ENCODE results near the gene PACSIN1.

Gene PACSIN1

GRCh38 chr6:34562861-34563512 is 97.1 kb downstream of the PACSIN1 start:
- no peak for DNase-seq
- H3K4me3 ChIP-seq (ENCODE audit: low read depth, low read length) = no peak overlapping the region
- no peaks in the 10 kb centered on the region for H3K9me3 ChIP-seq
- TF ChIP-seq CTCF (IDR thresholded peaks at IDR 0.05; ENCODE audit: low read depth, low read length) = no peak
- no peaks in the 10 kb centered on the region for H3K4me1 ChIP-seq
- no peaks in the 10 kb centered on the region for H3K27me3 ChIP-seq
- H3K36me3 ChIP-seq = no peaks in the 10 kb centered on the region

- Histone ChIP-seq H3K9me3 (no peaks in the 10 kb centered on the region), H3K4me1 (no peaks in the 10 kb centered on the region)
Measured at GRCh38 chr6:34563513-34563870, 97.6 kb downstream of the PACSIN1 start.

GRCh38 chr6:34564181-34564580 is 98.3 kb downstream of the PACSIN1 start:
- TF ChIP-seq CTCF (IDR thresholded peaks at IDR 0.05; ENCODE audit: low read depth, low read length) = no peak
- Histone ChIP-seq H3K9me3 (no peaks in the 10 kb centered on the region), H3K27me3 (no peaks in the 10 kb centered on the region), H3K4me3 (ENCODE audit: low read depth, low read length) (no peak overlapping the region), H3K36me3 (no peaks in the 10 kb centered on the region), H3K4me1 (no peaks in the 10 kb centered on the region)
- no peak for DNase-seq

More at GRCh38 chr6:34563513-34563870, 97.6 kb downstream of the PACSIN1 start:
- no peak for DNase-seq
- Histone ChIP-seq H3K27me3 (no peaks in the 10 kb centered on the region), H3K36me3 (no peaks in the 10 kb centered on the region), H3K4me3 (ENCODE audit: low read depth, low read length) (no peak overlapping the region)
- TF ChIP-seq CTCF (IDR thresholded peaks at IDR 0.05; ENCODE audit: low read depth, low read length) = no peak

- H3K27me3 ChIP-seq = no peaks in the 10 kb centered on the region
- no peaks in the 10 kb centered on the region for H3K9me3 ChIP-seq
- no peak for TF ChIP-seq CTCF (IDR thresholded peaks at IDR 0.05; ENCODE audit: low read depth, low read length)
- H3K4me3 ChIP-seq (ENCODE audit: low read depth, low read length) = no peak overlapping the region
- no peaks in the 10 kb centered on the region for H3K36me3 ChIP-seq
- DNase-seq = no peak
- no peaks in the 10 kb centered on the region for H3K4me1 ChIP-seq
Measured at GRCh38 chr6:34565722-34566137, 99.9 kb downstream of the PACSIN1 start.

- DNase-seq = no peak
- H3K4me1 ChIP-seq = no peaks in the 10 kb centered on the region
- no peak for TF ChIP-seq CTCF (IDR thresholded peaks at IDR 0.05; ENCODE audit: low read depth, low read length)
Measured at GRCh38 chr6:34566830-34567546, 101.1 kb downstream of the PACSIN1 start.

More at GRCh38 chr6:34566830-34567546, 101.1 kb downstream of the PACSIN1 start:
- H3K4me3 ChIP-seq (ENCODE audit: low read depth, low read length) = no peak overlapping the region
- H3K27me3 ChIP-seq = no peaks in the 10 kb centered on the region
- H3K36me3 ChIP-seq = no peaks in the 10 kb centered on the region
- no peaks in the 10 kb centered on the region for H3K9me3 ChIP-seq
